ENCODE results near the gene ENPP1.

Gene ENPP1

DNA sequence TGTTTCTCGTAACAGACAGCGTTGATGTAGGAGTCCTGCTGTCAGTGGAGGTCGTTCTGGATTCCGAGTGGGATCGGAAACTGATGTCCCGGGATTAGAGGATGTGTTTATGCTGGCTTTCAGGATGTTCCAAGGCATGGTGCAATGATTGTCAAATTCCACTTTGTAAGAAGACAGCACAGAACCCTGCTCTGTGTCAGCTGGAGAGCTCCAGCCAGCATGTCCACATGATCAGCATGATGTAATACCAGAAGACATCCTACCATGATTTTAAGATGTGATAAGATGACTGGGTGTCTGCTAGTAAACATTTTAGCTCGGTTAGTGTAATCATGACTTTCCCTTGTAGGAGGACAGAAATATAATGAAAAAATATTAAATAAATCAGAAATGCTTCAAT, 20.3 kb downstream of the ENPP1 start:
- no peak overlapping the region for H3K4me3 ChIP-seq (replicated peaks; ENCODE audit: low read depth, low read length)
- DNase-seq (ENCODE audit: extremely low read depth, insufficient read length), result no peak
- TF ChIP-seq, protein P1, sequence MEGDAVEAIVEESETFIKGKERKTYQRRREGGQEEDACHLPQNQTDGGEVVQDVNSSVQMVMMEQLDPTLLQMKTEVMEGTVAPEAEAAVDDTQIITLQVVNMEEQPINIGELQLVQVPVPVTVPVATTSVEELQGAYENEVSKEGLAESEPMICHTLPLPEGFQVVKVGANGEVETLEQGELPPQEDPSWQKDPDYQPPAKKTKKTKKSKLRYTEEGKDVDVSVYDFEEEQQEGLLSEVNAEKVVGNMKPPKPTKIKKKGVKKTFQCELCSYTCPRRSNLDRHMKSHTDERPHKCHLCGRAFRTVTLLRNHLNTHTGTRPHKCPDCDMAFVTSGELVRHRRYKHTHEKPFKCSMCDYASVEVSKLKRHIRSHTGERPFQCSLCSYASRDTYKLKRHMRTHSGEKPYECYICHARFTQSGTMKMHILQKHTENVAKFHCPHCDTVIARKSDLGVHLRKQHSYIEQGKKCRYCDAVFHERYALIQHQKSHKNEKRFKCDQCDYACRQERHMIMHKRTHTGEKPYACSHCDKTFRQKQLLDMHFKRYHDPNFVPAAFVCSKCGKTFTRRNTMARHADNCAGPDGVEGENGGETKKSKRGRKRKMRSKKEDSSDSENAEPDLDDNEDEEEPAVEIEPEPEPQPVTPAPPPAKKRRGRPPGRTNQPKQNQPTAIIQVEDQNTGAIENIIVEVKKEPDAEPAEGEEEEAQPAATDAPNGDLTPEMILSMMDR (IDR thresholded peaks at IDR 0.05; ENCODE audit: insufficient read depth, low read length, poor library complexity, severe bottlenecking), result no peak
- no peaks in the 10 kb centered on the region; the same call in 1 of the 2 replicates for H3K27me3 ChIP-seq (replicated peaks; ENCODE audit: control insufficient read depth, insufficient read depth, low read length)
- no peaks in the 10 kb centered on the region for H3K36me3 ChIP-seq (ENCODE audit: control insufficient read depth, insufficient read depth, low read length)

DNA sequence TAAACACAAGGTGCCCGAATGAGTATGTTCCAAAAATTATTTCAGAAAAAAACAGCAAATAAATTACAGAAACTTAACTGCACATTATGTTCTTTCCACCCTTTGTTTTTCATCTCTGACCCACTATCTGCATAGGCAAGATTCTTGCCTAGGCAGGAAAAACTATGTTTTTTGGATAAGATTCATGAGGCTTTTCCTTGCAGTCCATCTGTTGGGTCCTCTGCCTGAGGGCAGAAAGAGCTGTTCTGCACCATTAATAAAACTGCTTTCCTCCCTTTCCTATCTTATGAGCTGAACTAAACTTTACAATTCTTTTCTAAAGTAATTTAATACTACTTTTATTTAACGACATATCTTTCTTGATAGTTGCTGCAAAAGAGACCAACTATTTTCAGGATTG, 21.1 kb downstream of the ENPP1 start:
- H3K27me3 ChIP-seq (replicated peaks; ENCODE audit: control insufficient read depth, insufficient read depth, low read length), result no peaks in the 10 kb centered on the region; the same call in 1 of the 2 replicates
- no peaks in the 10 kb centered on the region for H3K36me3 ChIP-seq (ENCODE audit: control insufficient read depth, insufficient read depth, low read length)
- no peak for DNase-seq (ENCODE audit: extremely low read depth, insufficient read length)
- TF ChIP-seq, protein P1 (IDR thresholded peaks at IDR 0.05; ENCODE audit: insufficient read depth, low read length, poor library complexity, severe bottlenecking), result no peak
- H3K4me3 ChIP-seq (replicated peaks; ENCODE audit: low read depth, low read length), result no peak overlapping the region

DNA sequence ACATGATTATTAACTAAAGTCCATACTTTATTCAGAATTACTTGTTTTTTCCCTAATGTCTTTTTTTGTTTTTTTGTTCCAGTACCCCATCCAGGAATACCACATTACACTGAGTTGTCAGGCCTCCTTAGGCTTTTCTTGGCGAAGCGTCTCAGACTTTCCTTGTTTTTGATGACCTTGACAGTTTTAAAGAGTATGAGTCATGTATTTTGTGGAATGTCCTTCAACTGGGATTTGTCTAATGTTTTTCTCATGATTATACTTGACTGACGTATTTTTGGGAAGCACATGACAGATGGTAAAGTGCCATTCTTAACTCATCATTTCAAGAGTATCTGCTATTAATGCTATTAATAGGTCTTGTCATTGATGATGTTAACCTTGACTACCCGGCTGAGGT, 23.6 kb downstream of the ENPP1 start:
- TF ChIP-seq, protein P1 (IDR thresholded peaks at IDR 0.05; ENCODE audit: insufficient read depth, low read length, poor library complexity, severe bottlenecking), result no peak
- H3K36me3 ChIP-seq (ENCODE audit: control insufficient read depth, insufficient read depth, low read length), result no peaks in the 10 kb centered on the region
- DNase-seq (ENCODE audit: extremely low read depth, insufficient read length), result no peak
- no peaks in the 10 kb centered on the region; the same call in 1 of the 2 replicates for H3K27me3 ChIP-seq (replicated peaks; ENCODE audit: control insufficient read depth, insufficient read depth, low read length)
- H3K4me3 ChIP-seq (replicated peaks; ENCODE audit: low read depth, low read length), result no peak overlapping the region

DNA sequence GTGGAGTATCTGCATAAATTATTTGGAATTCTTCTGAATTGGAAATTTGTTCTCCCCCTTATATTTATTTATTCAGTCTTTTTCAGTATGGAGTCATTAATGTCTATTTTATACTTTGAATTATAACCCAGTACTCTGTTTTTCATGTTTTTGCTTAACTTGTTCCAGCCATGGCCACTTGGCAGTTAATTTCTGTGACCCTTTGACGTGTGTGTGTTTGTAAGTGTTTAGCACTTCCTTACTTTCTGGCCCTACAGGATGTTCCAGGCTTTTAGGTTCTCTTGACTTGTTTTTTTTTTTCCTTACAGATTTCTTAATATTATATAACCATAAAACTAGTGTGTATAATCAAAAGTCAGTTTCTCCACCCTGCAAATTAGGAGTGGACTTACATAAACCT, 24.1 kb downstream of the ENPP1 start:
- no peaks in the 10 kb centered on the region for H3K36me3 ChIP-seq (ENCODE audit: control insufficient read depth, insufficient read depth, low read length)
- TF ChIP-seq, protein P1 (IDR thresholded peaks at IDR 0.05; ENCODE audit: insufficient read depth, low read length, poor library complexity, severe bottlenecking), result no peak
- no peaks in the 10 kb centered on the region; the same call in 1 of the 2 replicates for H3K27me3 ChIP-seq (replicated peaks; ENCODE audit: control insufficient read depth, insufficient read depth, low read length)
- no peak for DNase-seq (ENCODE audit: extremely low read depth, insufficient read length)
- H3K4me3 ChIP-seq (replicated peaks; ENCODE audit: low read depth, low read length), result no peak overlapping the region

DNA sequence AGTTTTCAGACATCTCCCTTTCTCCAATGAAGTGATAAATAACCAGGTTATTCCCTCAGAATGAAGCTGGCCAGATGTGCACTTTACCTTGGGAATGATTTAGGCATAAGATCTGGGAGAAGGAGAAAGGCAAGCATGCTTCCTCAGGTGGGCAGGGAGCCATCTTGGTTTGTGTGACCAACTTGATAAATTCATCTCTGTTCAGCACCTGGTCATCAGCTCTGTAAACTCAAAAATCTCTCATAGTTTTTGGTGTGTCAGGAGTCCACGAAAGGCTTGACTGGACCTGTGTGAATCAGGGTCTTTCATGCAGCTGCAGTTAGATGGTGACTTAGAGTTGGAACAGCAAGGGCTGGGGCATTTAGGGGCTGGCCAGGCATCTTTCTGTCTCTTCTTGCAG, 24.5 kb downstream of the ENPP1 start:
- Histone ChIP-seq H3K36me3 (ENCODE audit: control insufficient read depth, insufficient read depth, low read length) (no peaks in the 10 kb centered on the region), H3K27me3 (replicated peaks; ENCODE audit: control insufficient read depth, insufficient read depth, low read length) (no peaks in the 10 kb centered on the region; the same call in 1 of the 2 replicates), H3K4me3 (replicated peaks; ENCODE audit: low read depth, low read length) (no peak overlapping the region)
- no peak for DNase-seq (ENCODE audit: extremely low read depth, insufficient read length)
- TF ChIP-seq, protein P1 (IDR thresholded peaks at IDR 0.05; ENCODE audit: insufficient read depth, low read length, poor library complexity, severe bottlenecking), result no peak

DNA sequence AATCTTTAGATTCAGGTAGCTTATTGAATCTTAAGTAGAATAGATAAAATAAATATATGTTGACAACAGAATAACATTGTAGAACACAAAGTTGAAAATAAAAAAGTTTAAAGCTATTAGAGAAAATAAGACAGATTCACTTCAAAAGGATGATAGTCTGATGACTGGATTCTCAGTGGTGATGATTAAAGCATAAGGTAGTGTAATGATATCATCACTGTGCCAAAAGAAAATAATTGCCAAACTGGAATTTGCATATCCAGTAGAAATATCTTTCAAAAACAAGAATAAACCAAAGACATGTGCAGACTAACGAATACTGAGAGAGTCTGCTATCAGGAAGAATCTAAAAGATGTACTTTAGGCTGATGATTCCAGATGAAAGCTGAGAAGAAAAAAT, 30.2 kb downstream of the ENPP1 start:
- Histone ChIP-seq H3K27me3 (replicated peaks; ENCODE audit: control insufficient read depth, insufficient read depth, low read length) (no peaks in the 10 kb centered on the region), H3K4me3 (replicated peaks; ENCODE audit: low read depth, low read length) (no peak overlapping the region), H3K36me3 (ENCODE audit: control insufficient read depth, insufficient read depth, low read length) (no peaks in the 10 kb centered on the region)
- DNase-seq (ENCODE audit: extremely low read depth, insufficient read length), result no peak
- TF ChIP-seq, protein P1 (IDR thresholded peaks at IDR 0.05; ENCODE audit: insufficient read depth, low read length, poor library complexity, severe bottlenecking), result no peak
